Left forelimb (tissue), 1 donor: ENCODE measurements around the gene SLC25A51.
A peak's percentile ranks its signal among the peaks of the same experiment; 100 is the strongest.
"Not testable (repeated sequence)": the region's sequence is repeated elsewhere in the genome, so short reads cannot be mapped to it uniquely, and the experiment has no call there.

Experiments used
- DNase-seq: peaks from one replicate; pipeline ENCODE4 v3.0.0-alpha.2; 2018; ENCODE audit warnings: low spot score

SLC25A51 gene

DNA sequence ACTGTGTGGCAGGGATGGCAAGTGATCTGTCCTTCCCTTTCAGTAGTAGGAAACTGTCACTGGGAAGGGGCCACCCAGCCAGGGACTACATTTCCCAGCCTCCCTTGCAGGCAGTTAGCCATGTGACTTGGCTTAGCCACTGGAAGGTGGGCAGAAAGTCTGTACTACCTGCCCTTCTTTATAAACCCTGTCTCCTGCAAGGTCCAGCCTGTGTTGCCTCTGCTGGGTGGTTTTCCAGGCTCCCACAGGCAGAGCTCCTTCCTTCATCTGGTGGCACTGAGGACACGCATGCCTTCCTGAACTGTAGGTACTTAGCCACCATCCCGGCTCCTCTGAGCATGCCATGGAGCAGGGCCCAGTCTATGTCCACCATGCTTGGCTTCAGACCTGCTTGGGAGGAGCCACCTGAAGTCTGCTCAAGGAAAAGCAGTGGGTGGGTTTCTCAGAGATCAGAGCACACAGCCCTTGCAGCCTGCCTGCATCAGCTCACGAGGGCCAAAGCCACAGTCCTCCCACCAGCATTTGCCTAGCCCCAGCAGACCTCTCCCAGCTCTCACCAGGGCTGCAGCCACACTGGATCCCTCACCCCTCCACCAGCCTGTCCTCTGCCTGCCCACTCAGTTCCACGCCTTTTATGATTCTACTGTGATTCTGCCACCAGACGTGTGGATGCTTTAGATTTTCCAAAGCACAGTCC is 16.7 kb upstream of the SLC25A51 start:
- no peak for DNase-seq

DNA sequence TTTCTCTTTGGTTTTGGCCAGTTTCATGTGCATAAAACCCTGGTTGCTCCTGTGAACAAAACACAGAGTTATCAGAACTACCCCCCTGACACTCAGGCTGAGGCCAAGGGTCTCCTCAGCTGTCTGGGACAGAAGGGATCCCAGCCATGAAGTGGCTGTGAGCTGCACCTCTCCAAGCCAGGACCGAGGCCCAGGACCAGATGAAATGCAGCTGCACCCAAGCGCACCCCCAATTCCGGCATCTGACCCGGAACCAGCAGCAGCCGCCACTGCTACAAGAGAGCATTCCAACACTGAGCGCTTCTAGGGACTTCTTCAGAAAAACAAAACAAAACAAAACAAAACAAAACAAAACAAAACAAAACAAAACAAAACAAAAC is 16.0 kb upstream of the SLC25A51 start:
- DNase-seq: peak; percentile 55

DNA sequence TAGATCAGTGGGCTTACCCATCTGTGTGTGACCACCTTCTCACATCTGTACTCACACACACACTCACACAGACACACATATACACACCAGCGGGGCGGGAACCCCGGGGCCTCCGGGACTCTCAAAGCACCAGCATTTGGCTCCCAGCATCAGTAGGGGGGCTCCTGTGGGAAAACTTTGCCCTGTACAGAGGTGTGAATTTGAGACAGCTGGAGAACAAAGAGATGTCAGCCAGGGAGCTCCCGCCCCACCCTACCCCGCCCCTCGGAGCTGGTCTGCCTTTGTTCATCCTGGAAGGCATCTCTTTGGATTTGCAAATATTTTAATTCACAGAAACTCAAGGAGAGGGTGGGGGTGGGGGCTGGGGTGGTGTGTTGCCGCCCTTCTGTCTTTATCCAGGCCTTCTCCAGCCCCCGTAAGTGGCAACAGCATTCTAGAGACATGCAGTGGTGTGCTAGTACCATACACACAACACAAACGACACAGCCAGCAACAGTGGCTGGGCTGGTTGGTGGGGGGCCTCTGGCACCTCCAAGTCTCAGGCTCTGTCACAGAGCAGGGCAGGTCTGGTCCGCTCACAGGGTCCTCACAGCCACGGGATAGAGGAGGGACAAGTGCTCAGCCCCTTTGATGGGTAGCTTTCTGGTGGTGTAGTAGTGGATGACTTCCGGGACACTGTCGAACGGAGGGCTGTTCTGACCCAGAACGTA is 15.5 kb upstream of the SLC25A51 start:
- DNase-seq: peak; percentile 48

DNA sequence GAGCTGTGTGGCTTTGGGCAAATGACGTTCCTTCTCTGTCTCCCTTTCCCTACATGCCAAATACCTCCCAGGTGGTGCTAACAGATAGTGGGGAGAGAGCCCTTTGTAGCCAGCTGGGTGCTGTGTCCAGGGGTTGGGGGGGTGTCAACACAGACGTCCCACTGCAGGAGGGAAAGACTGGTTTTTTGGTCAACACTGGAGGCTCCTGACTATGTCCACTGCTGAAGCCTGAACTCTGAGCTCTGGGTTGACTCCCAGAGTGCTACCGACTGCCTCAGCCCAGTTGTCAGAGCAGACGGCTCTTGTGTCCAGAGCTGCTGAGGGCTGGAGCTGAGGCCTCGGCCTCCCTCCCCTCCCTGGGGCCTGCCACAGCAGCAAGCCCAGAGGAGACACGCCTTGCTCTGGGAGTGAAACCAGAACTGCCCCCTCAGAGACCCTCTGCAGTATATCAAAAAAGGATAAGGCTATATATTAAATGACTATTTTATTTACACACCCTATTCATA is 14.8 kb upstream of the SLC25A51 start:
- DNase-seq: peak; percentile 8

DNA sequence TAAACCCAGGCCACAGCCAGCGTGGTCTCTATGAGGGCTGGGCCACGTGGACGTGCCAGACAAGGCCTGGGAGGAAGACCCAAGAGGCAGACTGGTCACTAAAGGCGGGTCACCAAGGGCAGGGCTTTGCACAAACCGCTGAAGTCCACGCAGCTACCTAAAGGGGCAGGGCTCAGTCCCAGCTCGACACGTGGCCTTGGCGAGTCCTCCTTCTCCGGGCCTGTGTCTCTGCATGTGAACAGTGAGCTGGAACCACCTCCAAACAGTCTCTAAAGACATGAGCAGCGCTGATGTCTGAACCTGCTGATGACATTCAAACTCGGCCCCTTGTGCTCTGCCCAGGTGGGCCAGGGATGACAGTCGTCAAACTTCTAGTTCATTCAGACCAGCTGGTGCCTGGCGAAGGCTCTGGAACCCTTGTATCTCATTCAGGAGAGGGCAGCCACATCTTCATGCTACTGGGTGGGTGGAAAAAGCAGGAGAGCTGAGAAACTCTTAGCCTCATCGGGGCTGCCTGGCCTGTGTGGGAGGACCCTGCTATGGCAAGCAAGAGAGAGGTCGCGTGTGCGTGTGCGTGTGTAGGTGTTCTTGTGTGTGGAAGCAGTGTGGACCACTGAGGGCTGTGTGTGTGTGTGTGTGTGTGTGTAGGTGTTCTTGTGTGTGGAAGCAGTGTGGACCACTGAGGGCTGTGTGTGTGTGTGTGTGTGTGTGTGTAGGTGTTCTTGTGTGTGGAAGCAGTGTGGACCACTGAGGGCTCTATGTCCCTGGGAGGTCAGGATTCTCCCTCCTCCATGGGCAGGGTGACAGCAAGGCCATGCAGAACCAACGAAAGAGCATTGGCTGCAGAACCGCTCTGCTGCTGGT is 14.1 kb upstream of the SLC25A51 start:
- DNase-seq: peak; percentile 53

DNA sequence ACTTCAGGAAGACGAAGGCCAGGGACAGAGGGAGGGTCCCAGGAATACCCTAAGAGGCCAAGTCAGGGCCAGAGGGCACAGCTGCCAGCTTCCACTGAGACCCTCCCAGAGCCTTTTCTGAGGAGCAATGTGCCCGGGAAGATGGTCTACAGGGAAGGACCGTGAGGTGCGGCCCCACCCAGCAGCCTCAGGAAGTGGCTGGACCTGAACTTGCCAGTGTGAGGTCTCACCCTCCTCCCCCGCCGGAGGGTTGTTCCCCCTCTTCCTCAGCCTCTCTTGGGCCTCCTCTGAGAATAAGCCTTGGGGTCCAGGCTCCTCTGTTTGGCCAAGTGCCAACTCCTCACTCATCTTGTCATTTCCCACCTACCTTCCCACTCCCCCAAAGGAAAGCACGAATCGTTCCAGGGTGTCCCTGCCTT is 13.4 kb upstream of the SLC25A51 start:
- no peak for DNase-seq

DNA sequence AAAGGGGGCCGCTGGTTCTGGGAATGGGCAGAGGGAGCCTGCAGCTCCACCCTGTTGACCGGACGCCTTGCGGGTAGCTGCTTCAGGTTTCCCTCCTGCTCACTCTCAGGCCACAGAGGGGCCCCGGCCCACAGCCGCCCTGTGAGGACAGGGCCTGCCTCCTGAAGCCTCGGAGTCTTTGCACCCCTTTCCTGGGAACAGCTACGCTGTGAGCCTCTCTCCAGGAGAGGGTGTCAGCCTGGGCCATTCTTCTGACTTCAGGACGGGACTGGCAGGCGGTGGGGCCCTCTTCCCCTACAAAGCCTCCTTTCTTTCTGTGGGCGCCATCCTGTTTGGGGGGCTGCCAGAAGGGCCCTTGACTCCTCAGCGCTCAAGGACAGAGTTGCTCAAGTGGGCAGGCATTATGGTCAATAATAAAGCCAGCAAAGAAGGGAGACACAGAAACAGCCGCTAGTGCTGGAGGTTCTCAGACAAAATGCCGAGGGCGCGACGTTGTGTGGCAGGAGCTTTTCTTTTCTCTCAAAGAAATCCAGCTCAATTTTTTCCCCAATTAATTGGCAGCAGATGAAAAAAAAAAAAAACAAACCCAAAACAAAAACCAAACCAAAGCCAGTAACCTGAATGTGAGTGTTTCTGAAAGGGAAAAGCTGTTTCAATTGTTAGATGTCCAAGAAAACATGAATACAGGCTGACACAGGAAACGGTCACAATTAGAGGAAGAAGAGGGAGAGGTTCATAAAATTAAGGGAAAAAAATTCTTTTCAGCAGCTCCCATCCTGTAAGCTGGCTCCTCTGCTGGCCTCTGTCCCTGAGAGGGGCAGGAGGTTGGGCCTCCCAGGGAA is 12.8 kb upstream of the SLC25A51 start:
- peak; percentile 49 for DNase-seq

DNA sequence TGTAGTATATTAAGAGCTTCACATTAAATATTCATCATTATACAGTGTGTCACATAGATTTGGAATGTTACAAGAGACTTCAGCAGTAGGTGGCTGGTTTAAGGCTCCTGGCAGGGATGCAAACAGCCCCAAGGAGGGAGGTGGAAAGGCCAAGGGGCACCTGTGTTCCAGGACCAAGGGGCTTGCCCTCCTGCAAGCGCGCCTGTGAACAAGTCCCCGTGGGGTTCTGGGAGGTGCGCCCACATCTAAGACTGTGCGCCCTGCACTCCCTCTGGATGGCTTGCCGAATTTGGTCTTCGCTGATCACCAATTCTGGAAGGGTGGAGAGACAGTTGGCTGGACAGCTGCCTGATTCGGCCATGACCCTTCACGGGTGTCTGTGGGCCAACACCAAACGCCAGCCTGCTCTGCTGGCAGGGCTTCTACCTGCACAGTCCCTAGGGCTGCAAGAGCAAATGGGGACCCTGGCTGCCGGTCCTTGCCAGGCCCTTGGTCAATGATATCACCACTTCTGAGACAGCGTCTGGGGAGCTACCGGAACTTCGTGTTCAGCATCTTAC is 12.1 kb upstream of the SLC25A51 start:
- DNase-seq: peak; percentile 49

DNA sequence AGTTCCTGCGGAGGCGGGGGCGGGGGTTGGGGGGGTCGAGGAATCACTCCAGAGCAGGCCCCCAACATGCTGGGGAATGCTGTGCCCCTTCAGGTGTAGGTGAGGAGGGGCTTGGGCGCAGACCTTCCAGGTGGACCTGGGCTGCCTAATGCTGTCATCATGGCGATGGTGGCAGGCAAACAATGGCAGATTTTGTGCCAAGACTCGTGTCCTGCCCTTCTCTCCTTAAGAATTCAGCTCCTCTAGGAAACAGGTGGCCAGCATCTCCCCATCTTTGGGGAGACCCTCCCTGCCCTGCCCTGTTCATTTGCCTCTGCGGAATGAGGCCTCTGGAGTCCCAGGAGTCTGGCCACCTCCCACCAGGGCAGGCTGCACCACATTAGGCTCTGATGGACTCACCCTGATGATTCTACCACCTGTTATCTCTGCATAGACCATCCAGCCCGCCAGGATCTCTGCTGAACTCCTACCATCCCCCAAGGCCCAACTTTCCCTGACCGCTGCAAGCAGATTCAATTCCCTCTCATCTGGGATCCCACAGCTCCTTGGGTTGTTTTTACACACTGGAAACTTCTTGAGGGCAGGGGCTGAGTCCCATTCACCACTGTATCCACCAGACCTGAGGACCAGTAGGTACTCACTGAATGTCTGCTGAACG is 10.9 kb upstream of the SLC25A51 start:
- DNase-seq: no peak

DNA sequence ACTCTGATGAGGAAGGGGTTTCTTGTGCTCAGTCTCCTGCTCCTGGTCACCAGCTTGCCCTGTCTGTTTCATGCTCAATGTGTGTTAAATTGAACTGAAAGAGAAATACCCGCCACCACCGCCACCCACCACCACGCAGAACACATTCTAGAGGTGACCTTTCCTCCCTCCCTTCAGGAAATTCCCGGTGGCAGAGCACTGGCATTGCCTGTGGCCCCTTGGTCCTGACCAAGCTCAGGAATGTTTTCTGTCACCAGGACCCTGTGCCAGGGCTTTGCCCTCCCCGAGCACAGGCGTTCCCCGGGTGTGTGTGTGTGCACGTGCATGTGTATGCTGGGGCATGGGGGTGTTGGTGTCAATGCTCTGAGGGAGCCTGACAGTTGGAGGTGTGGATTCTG is 10.2 kb upstream of the SLC25A51 start:
- DNase-seq: no peak

DNA sequence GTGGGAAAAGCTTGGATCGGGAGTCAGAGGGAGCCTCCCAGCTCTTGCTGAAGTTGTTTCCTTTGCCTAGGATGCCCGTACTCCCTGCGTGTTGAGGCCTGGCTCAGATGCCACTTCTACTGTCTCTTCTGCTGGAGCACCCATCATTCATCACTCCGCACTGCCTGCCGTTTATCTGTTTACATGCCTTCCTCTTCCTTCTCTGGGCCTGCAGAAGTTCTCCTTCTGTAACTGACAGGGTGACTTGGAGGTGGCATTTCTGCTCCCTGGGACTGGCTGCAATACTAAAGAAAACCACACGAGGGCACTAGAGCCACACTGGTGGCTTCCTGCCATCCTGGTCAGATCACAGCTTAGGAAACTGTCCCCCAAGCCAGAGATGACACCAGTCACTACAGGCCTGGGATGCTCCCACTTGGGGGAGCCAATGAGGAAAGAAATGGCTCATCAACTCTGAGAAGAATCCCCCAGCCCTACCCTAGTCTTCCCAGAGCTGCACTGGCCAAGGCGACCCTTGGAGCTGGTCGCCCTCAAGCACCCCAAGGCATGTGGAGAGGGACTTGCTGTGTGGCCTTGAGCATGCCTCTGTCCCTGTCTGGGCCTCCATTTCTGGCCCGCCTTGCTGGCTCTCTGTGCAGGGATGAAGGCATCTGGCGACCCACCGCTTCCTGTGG is 9.7 kb upstream of the SLC25A51 start:
- peak; percentile 90 for DNase-seq

DNA sequence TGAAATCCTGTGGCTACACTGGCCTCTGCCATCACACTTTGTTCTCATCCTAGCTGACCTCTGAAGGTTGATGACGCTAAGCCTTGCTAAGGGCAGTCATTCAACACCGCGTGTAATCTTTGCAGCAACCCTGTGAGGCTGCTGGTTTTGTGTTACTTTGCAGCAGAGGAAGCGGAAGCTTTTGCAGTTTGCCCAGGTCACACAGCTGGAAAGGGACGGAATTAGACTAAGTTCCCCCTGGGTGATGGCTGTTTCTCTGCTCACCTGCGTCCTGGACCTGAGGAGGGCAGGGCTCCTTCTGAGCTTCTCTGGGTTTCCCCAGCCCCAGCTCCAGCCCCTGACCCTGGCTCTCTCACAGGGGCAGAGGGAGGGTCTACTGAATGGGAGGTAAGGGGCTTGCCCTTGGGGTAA is 7.3 kb upstream of the SLC25A51 start:
- no peak for DNase-seq

DNA sequence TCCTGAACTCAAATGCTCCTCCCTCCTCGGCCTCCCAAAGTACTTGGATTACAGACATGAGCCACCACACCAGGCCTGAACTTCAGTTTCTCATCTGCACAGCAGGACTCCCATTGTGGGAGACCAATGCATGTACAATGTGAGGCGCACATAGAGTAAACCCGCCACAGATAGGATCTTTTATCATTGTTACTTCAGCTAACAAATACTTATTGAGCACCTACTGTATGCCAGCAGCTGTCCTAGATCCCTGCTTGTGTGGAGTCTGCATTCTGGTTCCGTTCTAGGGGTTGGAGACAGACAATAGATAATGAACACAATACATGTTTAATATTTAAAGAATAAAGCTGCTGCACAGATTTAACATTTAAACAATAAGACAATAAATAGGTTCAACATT is 6.3 kb upstream of the SLC25A51 start:
- DNase-seq: no peak

DNA sequence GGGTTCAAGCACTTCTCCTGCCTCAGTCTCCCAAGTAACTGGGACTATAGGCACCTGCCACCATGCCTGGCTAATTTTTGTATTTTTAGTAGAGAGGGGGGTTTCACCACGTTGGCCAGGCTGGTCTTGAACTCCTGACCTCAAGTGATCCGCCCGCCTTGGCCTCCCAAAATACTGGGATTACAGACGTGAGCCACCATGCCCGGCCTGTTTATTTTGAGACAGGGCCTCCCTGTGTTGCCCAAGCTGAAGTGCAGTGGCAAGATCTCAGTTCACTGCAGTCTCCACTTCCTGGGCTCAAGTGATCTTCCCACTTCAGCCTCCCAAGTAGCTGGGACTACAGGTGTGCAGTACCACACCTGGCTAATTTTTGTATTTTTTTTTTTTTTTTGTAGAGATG is 5.9 kb upstream of the SLC25A51 start:
- not testable (repeated sequence) for DNase-seq

DNA sequence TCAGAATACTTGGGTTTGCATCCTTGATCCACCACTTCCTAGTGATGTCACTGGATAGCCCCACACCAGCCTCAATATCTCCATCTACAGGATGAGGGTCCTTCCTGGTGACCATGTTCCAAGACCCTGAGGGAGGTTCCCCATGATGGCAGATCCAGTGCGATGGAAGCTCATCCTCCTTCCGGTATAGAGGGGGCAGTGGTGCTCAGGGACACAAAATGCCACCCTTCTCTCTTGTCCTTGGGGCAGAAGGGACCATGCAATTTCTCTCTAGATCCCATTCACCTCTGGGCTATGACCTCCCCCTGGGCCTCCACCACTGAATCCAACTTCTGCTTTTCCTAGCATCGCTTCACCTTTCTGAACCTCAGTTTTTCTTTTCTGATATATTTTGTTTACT is 5.4 kb upstream of the SLC25A51 start:
- DNase-seq: no peak

DNA sequence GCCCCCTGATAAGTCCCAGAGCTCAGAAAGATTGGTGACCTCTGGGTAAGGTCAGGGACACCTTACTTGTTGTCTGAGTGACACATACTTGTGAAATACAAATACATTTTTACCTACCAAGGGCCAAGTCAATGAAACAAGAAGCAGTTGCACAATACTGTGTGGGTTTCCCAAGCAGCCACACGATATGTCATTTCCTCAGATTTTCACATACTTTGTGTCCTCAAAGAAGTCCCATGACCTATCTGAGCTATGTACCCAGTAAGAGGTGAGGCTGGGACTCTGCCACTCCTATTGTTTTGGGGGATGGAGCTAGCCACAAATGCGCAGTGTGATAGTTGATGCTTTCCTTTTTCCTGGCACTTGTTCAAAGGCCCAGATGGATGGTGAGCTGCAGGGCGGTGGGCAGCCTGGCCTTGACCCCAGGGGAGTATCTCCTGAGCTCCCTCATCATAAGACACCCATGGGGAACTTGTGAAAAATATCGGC is 4.8 kb upstream of the SLC25A51 start:
- no peak for DNase-seq

DNA sequence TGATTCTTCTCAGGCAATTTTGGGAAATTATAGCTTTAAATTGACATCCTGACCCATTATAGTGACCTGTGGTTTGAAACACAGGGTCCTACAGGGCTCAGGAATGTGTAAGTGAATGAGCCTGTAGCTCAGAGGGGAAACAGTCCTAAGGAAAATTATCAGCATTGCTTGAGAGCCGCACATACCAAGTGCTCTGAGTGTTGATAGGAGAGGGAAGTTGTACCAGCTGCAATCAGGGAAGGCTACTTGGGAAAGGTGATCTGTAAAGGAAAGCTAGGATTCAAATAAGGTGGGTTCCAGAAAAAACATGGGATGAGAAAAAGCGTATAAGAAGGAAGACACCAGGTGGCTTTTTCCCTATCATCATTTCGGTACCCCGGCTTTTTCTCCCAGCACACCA is 4.4 kb upstream of the SLC25A51 start:
- no peak for DNase-seq

DNA sequence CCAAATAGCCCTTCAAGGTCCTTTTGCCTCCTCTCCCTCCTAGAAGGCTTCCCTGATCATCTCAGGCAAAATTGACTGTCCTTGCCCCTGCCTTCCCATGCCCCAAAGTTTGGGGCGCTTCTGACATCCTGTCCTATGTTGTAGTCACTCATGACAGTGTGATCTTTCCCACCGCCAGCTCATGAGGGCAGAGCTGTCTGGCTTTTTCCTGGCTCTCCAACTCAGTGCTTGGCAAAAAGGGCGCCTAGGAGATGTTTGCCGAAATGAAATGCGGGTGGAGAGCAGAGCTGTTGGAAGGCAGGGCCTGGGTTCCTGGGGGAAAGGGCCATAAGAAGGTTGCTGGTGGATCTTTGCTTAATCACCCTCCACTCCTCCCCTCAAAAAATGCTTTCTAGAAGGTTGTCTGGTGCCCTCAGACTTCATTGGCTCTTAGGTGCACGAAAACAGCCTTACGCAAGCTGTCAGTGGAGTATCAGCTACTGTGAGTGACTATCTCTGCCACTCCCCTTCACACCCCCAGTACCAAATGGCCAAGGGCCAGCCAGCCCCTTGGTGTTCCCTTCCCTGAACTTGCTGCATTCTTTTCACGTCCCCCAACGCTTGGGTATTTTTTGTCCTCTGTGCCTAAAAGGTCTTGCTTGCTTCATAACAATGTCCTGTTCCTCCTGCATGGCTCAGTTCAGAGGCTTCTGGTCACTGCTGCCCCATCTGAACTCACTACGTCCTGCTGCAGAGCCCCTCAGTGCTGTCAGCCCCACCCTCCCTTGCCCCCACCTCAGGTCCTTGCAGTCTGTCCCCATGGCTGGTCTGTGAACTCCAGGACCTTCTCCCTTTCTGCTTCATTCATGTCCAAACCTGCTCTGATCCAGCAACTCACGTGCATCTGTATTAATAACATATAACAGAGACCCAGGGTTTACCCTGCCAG is 2.6 kb upstream of the SLC25A51 start:
- no peak for DNase-seq

DNA sequence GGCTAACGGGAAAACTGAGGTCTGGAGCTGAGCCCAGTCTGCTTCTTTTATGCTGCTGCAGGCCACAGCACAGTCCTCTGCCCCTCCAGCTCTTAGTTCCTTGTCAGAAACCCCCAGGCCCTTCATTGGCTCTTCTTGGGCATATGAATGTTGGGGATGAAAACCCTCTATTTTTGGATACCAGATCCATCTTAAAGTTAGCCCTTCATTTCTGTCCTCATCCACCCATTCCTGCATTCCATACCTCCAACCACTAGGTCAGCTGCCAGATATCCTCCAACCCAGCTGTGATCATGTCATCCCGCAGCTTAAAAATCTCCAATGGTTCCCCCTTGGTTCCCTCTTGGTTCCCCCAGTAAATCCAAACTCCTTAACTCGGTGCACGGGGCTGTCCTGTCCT is 1.8 kb upstream of the SLC25A51 start:
- DNase-seq: no peak
